Measurements from ENCODE around the gene CCDC191. TPM values are rescaled to one million over a fixed set of nuclear protein-coding genes. Genes with fewer than 3 reads are reported as not detected.

CCDC191 gene
- total RNA-seq, 2 experiments from 2014 or later, result 3.6 to 3.7 TPM

DNA sequence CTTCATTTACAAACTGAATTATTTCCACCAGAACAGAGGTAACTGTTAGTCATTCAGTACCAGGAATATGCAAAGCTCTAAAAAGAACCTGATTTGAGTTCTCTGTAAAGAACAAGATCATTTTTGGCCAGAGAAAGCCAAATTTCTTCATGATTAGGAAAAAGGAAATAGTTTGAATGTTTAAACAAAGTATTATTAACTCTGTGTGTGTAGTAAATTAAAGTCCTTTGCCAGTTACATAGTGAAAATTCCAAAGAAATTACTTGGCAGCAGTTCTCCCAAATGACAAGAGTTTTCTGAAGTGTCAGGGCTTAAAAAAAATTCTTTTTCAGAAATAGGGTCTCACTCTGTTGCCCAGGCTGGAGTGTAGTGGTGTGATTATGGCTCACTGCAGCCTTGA lies 24.7 kb upstream of the CCDC191 start:
- no peaks in the 10 kb centered on the region for H3K27me3 Mint-ChIP-seq
- TF ChIP-seq, protein P1, sequence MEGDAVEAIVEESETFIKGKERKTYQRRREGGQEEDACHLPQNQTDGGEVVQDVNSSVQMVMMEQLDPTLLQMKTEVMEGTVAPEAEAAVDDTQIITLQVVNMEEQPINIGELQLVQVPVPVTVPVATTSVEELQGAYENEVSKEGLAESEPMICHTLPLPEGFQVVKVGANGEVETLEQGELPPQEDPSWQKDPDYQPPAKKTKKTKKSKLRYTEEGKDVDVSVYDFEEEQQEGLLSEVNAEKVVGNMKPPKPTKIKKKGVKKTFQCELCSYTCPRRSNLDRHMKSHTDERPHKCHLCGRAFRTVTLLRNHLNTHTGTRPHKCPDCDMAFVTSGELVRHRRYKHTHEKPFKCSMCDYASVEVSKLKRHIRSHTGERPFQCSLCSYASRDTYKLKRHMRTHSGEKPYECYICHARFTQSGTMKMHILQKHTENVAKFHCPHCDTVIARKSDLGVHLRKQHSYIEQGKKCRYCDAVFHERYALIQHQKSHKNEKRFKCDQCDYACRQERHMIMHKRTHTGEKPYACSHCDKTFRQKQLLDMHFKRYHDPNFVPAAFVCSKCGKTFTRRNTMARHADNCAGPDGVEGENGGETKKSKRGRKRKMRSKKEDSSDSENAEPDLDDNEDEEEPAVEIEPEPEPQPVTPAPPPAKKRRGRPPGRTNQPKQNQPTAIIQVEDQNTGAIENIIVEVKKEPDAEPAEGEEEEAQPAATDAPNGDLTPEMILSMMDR (IDR thresholded peaks at IDR 0.05), result no peak
- H3K4me3 ChIP-seq (ENCODE audit: low read length), result no peak overlapping the region
- ChIA-PET POLR2A (no interaction called here), CTCF (no interaction called here)
- no peak overlapping the region for H3K4me3 Mint-ChIP-seq
- no peak overlapping the region for H3K27ac ChIP-seq (ENCODE audit: low read depth in 1 of 2, low read length in 2 of 2)
- ATAC-seq (ENCODE audit: poor library complexity), result no peak
- H3K9me3 ChIP-seq (ENCODE audit: control insufficient read depth in 1 of 2, insufficient read depth in 1 of 2, low read length in 2 of 2), result no peaks in the 10 kb centered on the region
- H3K9me3 Mint-ChIP-seq, result no peaks in the 10 kb centered on the region
- H3K27me3 ChIP-seq (ENCODE audit: control insufficient read depth in 1 of 2, insufficient read depth in 2 of 2, low read length in 2 of 2), result no peaks in the 10 kb centered on the region
- H3K36me3 Mint-ChIP-seq (ENCODE audit: low read depth), result peaks cover 98% of the 10 kb centered on the region
- H3K36me3 ChIP-seq (ENCODE audit: insufficient read depth, low read length), result peaks cover 88% of the 10 kb centered on the region
- intact Hi-C loops (cut with DNase I, micrococcal nuclease), result no loop called here
- no peak overlapping the region for H3K27ac Mint-ChIP-seq
- no peak for DNase-seq
- H3K4me1 Mint-ChIP-seq (ENCODE audit: low read depth), result no peaks in the 10 kb centered on the region
- no peaks in the 10 kb centered on the region for H3K4me1 ChIP-seq (ENCODE audit: insufficient read depth, low read length)

DNA sequence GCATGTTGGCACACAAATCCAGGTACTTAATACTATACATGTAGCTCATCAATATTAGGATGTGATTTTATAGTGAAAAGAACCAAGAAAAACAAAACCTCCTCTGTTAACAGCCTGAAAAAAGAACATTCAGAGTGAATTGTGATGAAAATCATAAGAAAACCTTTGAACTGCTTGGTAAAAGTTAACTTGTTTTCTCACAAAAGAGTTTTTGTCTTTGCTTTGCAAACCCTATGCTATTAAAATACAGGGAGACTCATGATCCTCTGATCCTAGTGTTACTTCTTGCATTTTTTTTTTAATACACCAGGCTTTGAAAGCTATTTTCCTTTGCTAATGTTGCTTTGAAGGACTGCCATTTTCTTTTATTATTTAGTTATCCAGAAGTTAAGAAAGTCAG lies 23.9 kb upstream of the CCDC191 start:
- TF ChIP-seq, protein P1 (IDR thresholded peaks at IDR 0.05), result no peak
- no peak for ATAC-seq (ENCODE audit: poor library complexity)
- H3K27ac Mint-ChIP-seq, result no peak overlapping the region
- peaks cover 98% of the 10 kb centered on the region for H3K36me3 Mint-ChIP-seq (ENCODE audit: low read depth)
- Histone ChIP-seq H3K4me1 (ENCODE audit: insufficient read depth, low read length) (no peaks in the 10 kb centered on the region), H3K9me3 (ENCODE audit: control insufficient read depth in 1 of 2, insufficient read depth in 1 of 2, low read length in 2 of 2) (no peaks in the 10 kb centered on the region), H3K27me3 (ENCODE audit: control insufficient read depth in 1 of 2, insufficient read depth in 2 of 2, low read length in 2 of 2) (no peaks in the 10 kb centered on the region), H3K4me3 (ENCODE audit: low read length) (no peak overlapping the region), H3K36me3 (ENCODE audit: insufficient read depth, low read length) (peaks cover 89% of the 10 kb centered on the region), H3K27ac (ENCODE audit: low read depth in 1 of 2, low read length in 2 of 2) (no peak overlapping the region)
- intact Hi-C loops (cut with DNase I, micrococcal nuclease), result no loop called here
- H3K9me3 Mint-ChIP-seq, result no peaks in the 10 kb centered on the region
- H3K4me1 Mint-ChIP-seq (ENCODE audit: low read depth), result no peaks in the 10 kb centered on the region
- no peak for DNase-seq
- H3K27me3 Mint-ChIP-seq, result no peaks in the 10 kb centered on the region
- POLR2A ChIA-PET, result no interaction called here
- CTCF ChIA-PET, result no interaction called here
- no peak overlapping the region for H3K4me3 Mint-ChIP-seq

DNA sequence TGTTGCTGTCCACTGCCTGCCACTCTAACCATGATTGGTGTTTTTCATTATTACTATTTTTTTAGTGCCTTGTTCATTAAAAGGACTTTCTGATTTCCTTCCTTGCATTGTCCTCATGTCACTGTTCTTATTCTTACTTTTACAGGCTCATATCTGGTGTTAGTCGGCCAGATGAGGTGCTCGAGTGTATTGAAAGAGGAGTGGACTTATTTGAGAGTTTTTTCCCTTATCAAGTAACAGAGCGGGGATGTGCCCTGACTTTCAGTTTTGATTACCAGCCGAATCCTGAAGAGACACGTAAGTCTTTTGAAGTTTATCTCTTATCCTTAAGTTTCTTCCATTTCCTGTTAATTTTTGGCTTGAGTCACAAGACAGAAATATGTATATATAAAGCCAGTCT lies 23.4 kb upstream of the CCDC191 start:
- no peaks in the 10 kb centered on the region for H3K9me3 Mint-ChIP-seq
- DNase-seq, result no peak
- ChIA-PET POLR2A (no interaction called here), CTCF (no interaction called here)
- Histone ChIP-seq H3K4me1 (ENCODE audit: insufficient read depth, low read length) (no peaks in the 10 kb centered on the region), H3K27ac (ENCODE audit: low read depth in 1 of 2, low read length in 2 of 2) (no peak overlapping the region), H3K27me3 (ENCODE audit: control insufficient read depth in 1 of 2, insufficient read depth in 2 of 2, low read length in 2 of 2) (no peaks in the 10 kb centered on the region), H3K9me3 (ENCODE audit: control insufficient read depth in 1 of 2, insufficient read depth in 1 of 2, low read length in 2 of 2) (no peaks in the 10 kb centered on the region), H3K36me3 (ENCODE audit: insufficient read depth, low read length) (peaks cover 90% of the 10 kb centered on the region), H3K4me3 (ENCODE audit: low read length) (no peak overlapping the region)
- H3K27ac Mint-ChIP-seq, result no peak overlapping the region
- no peaks in the 10 kb centered on the region for H3K4me1 Mint-ChIP-seq (ENCODE audit: low read depth)
- H3K36me3 Mint-ChIP-seq (ENCODE audit: low read depth), result peaks cover 98% of the 10 kb centered on the region
- no peak overlapping the region for H3K4me3 Mint-ChIP-seq
- H3K27me3 Mint-ChIP-seq, result no peaks in the 10 kb centered on the region
- intact Hi-C loops (cut with DNase I, micrococcal nuclease), result no loop called here
- TF ChIP-seq, protein P1 (IDR thresholded peaks at IDR 0.05), result no peak
- no peak for ATAC-seq (ENCODE audit: poor library complexity)
